Hippocampal formation (tissue), 2 donors: Measurements from ENCODE around the gene FZR1.

Source experiments
- DNase-seq, 2 donors: peaks; one replicate each; lab custom pipeline; 2025; lab: John Stamatoyannopoulos, UW

Gene FZR1

GRCh38 chr19:3531716-3532115 is 25.6 kb downstream of the FZR1 start:
- no peak for DNase-seq

GRCh38 chr19:3532154-3532786 is 26.2 kb downstream of the FZR1 start:
- DNase-seq, result no peak

- no peak for DNase-seq
Measured at GRCh38 chr19:3533033-3533432, 26.9 kb downstream of the FZR1 start.

GRCh38 chr19:3533563-3534216 is 27.6 kb downstream of the FZR1 start:
- no peak for DNase-seq

- no peak for DNase-seq
Measured at GRCh38 chr19:3534375-3535234, 28.5 kb downstream of the FZR1 start.

GRCh38 chr19:3535235-3535535 is 29.1 kb downstream of the FZR1 start:
- DNase-seq, result no peak

- DNase-seq, result no peak
Measured at GRCh38 chr19:3535563-3535965, 29.5 kb downstream of the FZR1 start.

GRCh38 chr19:3535981-3536380 is 29.9 kb downstream of the FZR1 start:
- no peak for DNase-seq

- peak; percentile 56 to 73 for DNase-seq
Measured at GRCh38 chr19:3536429-3537100, 30.5 kb downstream of the FZR1 start.

- no peak for DNase-seq
Measured at GRCh38 chr19:3537101-3537437, 31.0 kb downstream of the FZR1 start.

- no peak for DNase-seq
Measured at GRCh38 chr19:3537438-3538240, 31.5 kb downstream of the FZR1 start.

GRCh38 chr19:3538258-3538929 is 32.3 kb downstream of the FZR1 start:
- DNase-seq, result no peak

- no peak for DNase-seq
Measured at GRCh38 chr19:3538965-3539755, 33.0 kb downstream of the FZR1 start, which contains the start of gene TEKTIP1. TEKTIP1 (plus strand) TSS chr19:3539174; CDS start chr19:3539178, 4 bp downstream.

- DNase-seq, result no peak
Measured at GRCh38 chr19:3539756-3540118, 33.6 kb downstream of the FZR1 start.

- peak; percentile 30 to 66 for DNase-seq
Measured at GRCh38 chr19:3543150-3544057, 37.3 kb downstream of the FZR1 start.

- no peak for DNase-seq
Measured at GRCh38 chr19:3544058-3544376, 37.9 kb downstream of the FZR1 start.

GRCh38 chr19:3544742-3545668 is 38.9 kb downstream of the FZR1 start:
- DNase-seq, result peak; percentile 70 to 92

GRCh38 chr19:3545669-3546034 is 39.5 kb downstream of the FZR1 start:
- no peak for DNase-seq
